ENCODE results near the gene MITF. TPM values are rescaled to one million over a fixed set of nuclear protein-coding genes. Genes with fewer than 3 reads are reported as not detected.

MITF gene
- total and polyA plus RNA-seq, 10 donors: 0.83 to 11.9 (median 6.2) TPM

DNA sequence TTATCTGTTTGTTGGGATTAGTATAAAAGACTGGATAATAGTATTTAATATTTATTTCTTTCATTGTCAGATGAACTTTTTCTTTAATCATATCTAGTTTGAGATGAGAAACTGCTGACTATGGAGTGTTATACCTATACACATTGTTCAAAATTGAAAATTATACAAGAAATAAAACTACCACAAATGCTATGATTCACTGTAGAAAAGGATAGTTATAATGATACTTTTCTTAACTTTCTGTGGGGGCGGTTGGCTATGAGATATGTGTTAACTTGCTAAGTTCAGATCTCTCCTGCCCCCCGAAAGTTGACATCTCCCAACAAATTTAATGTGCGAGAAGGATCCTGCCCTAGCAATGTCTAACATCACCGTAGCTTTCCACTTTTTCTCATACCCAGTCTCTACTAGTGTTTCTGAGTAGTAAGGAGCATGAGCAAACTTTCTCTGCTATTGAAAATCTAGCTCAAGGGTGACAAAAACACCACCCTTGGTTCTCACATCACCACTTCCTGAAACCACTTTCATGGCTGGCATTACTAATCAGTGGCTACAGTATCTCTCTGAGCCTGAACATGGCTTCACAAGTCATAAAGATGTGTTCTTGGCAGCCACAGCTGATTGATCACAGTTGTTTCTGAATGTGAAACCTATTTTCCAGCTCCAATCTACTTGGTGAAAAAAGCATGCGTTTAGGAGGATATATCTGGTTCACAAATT is 244.4 kb downstream of the MITF start:
- WGBS, 5 donors: 76 to 91% (median 86%) methylated on average over 5 of the region's 5 CpGs
- no peaks in the 10 kb centered on the region for H3K4me1 ChIP-seq

DNA sequence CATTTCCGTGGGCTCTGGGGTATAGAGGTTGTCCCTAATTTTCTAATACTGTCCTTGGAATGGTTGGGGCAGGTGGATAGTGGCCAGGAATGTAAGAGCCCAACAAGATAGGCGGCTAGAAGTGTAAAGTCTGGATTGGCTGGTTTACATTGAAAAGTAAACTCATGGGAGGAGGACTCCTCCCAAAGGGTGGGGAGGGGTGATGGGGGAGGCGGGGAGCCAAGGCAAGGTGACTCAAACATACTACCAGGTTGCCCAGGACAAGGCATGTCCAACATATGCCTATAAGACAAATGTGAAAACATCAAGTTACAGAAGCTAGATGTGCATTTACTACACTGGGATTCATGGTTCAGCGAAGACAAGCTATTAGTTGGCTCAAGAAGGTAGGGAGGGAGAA is 246.0 kb downstream of the MITF start:
- no peak for DNase-seq
- no peaks in the 10 kb centered on the region for H3K36me3 ChIP-seq
- no peaks in the 10 kb centered on the region for H3K27me3 ChIP-seq (replicated peaks in 1 of 7)
- 63 to 89% (median 74%) methylated on average over 4 of the region's 4 CpGs for WGBS, 5 donors
- no peak for TF ChIP-seq POLR2AphosphoS5 (IDR thresholded peaks at IDR 0.05)
- TF ChIP-seq, protein P1, sequence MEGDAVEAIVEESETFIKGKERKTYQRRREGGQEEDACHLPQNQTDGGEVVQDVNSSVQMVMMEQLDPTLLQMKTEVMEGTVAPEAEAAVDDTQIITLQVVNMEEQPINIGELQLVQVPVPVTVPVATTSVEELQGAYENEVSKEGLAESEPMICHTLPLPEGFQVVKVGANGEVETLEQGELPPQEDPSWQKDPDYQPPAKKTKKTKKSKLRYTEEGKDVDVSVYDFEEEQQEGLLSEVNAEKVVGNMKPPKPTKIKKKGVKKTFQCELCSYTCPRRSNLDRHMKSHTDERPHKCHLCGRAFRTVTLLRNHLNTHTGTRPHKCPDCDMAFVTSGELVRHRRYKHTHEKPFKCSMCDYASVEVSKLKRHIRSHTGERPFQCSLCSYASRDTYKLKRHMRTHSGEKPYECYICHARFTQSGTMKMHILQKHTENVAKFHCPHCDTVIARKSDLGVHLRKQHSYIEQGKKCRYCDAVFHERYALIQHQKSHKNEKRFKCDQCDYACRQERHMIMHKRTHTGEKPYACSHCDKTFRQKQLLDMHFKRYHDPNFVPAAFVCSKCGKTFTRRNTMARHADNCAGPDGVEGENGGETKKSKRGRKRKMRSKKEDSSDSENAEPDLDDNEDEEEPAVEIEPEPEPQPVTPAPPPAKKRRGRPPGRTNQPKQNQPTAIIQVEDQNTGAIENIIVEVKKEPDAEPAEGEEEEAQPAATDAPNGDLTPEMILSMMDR (IDR thresholded peaks at IDR 0.05 in 8 of 11, conservative IDR thresholded peaks at IDR 0.05 in 3 of 11): no peak
- no peak for TF ChIP-seq POLR2A (IDR thresholded peaks at IDR 0.05)
- no peak overlapping the region for H3K27ac ChIP-seq
- intact Hi-C loops (cut with DNase I; ENCODE audit: low total_unique reads): no loop called here
- no peaks in the 10 kb centered on the region for H3K4me1 ChIP-seq
- no peak overlapping the region for H3K4me3 ChIP-seq
- H3K9me3 ChIP-seq: no peaks in the 10 kb centered on the region

More for the DNA sequence above, 244.4 kb downstream of the MITF start:
- intact Hi-C loops (cut with DNase I; ENCODE audit: low total_unique reads): no loop called here
- no peaks in the 10 kb centered on the region for H3K27me3 ChIP-seq (replicated peaks in 1 of 7)
- no peak overlapping the region for H3K27ac ChIP-seq
- H3K4me3 ChIP-seq: no peak overlapping the region
- no peak for DNase-seq
- H3K36me3 ChIP-seq: no peaks in the 10 kb centered on the region
- TF ChIP-seq POLR2AphosphoS5 (IDR thresholded peaks at IDR 0.05) (no peak), POLR2A (IDR thresholded peaks at IDR 0.05) (no peak)
- TF ChIP-seq, protein P1 (IDR thresholded peaks at IDR 0.05 in 8 of 11, conservative IDR thresholded peaks at IDR 0.05 in 3 of 11): no peak
- H3K9me3 ChIP-seq: peaks cover 0 to 11% (median 8%) of the 10 kb centered on the region in 8 donors

GRCh38 chr3:69986419-69986818 is 247.2 kb downstream of the MITF start:
- H3K27me3 ChIP-seq (replicated peaks in 1 of 7): no peaks in the 10 kb centered on the region
- no peak for DNase-seq
- intact Hi-C loops (cut with DNase I; ENCODE audit: low total_unique reads): no loop called here
- H3K4me1 ChIP-seq: no peaks in the 10 kb centered on the region
- H3K9me3 ChIP-seq: no peaks in the 10 kb centered on the region
- no peak overlapping the region for H3K4me3 ChIP-seq
- no peaks in the 10 kb centered on the region for H3K36me3 ChIP-seq
- TF ChIP-seq POLR2A (IDR thresholded peaks at IDR 0.05): no peak
- TF ChIP-seq POLR2AphosphoS5 (IDR thresholded peaks at IDR 0.05): no peak
- TF ChIP-seq, protein P1 (IDR thresholded peaks at IDR 0.05 in 8 of 11, conservative IDR thresholded peaks at IDR 0.05 in 3 of 11): no peak
- 65 to 84% (median 75%) methylated on average over 6 of the region's 6 CpGs for WGBS, 5 donors
- H3K27ac ChIP-seq: no peak overlapping the region

- intact Hi-C loops (cut with DNase I; ENCODE audit: low total_unique reads): no loop called here
- H3K27ac ChIP-seq: no peak overlapping the region
Observed at GRCh38 chr3:69987833-69988232, 248.6 kb downstream of the MITF start.

More at GRCh38 chr3:69987833-69988232, 248.6 kb downstream of the MITF start:
- Histone ChIP-seq H3K4me1 (no peaks in the 10 kb centered on the region), H3K9me3 (no peaks in the 10 kb centered on the region), H3K36me3 (no peaks in the 10 kb centered on the region), H3K4me3 (no peak overlapping the region), H3K27me3 (replicated peaks in 1 of 7) (no peaks in the 10 kb centered on the region)
- DNase-seq: no peak
- TF ChIP-seq, protein P1 (IDR thresholded peaks at IDR 0.05 in 8 of 11, conservative IDR thresholded peaks at IDR 0.05 in 3 of 11): no peak
- TF ChIP-seq POLR2A (IDR thresholded peaks at IDR 0.05) (no peak), POLR2AphosphoS5 (IDR thresholded peaks at IDR 0.05) (no peak)
- 82 to 89% (median 88%) methylated on average over 6 of the region's 6 CpGs for WGBS, 5 donors

All from spleen (tissue), 11 donors.